ENCODE data around the gene ADAMTSL5.
A peak's percentile ranks its signal among the peaks of the same experiment; 100 is the strongest.
"Not testable (repeated sequence)": the region's sequence is repeated elsewhere in the genome, so short reads cannot be mapped to it uniquely, and the experiment has no call there.

The ADAMTSL5 gene, protein sequence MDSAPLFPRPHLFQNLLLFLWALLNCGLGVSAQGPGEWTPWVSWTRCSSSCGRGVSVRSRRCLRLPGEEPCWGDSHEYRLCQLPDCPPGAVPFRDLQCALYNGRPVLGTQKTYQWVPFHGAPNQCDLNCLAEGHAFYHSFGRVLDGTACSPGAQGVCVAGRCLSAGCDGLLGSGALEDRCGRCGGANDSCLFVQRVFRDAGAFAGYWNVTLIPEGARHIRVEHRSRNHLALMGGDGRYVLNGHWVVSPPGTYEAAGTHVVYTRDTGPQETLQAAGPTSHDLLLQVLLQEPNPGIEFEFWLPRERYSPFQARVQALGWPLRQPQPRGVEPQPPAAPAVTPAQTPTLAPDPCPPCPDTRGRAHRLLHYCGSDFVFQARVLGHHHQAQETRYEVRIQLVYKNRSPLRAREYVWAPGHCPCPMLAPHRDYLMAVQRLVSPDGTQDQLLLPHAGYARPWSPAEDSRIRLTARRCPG

DNA sequence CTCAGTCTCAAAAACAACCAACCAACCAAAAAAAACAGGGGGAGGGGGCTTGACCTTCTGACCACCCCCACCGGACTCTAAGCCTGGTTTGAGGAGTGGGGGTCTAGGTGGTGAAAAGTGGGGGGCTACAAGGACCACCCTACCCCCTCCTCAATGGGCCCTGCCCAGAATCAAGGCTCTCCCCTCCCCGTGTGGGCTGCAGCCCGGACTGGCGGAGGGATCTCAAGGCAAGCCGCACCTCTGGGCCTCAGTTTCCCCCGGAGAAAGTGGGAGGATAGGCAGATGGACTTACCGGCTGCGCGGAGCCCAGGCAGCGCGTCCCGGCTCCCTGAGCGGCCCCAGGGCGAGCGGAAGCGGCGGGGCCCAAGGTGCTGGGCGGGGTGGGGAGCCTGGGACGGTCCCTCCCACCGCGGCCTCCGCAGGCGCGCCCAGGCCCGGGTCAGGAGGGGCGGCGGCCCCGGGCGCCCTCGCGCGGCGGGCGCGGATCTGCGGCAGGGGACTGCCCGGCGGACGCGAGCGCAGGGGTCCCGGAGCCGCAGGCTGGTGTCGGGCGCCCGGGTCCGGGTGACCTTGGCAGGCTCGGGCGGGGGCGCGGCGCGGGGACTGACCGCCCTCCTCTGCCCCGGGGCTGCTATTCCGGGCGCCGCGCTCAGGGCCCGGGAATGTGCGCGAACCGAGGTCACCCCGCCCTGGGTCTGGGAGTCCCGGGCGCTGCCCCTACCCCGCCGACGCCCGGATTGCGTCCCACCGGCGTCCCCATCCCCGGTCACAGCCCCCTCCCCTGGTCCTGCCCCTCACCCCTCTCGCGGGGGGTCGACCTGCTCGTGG lies at the start of gene ADAMTSL5:
ADAMTSL5 (minus strand) TSS at position 349 of the 828 bp plus-strand sequence. CDS start 2,076 bp downstream, outside the sequence.
- peak; percentile 76 for DNase-seq

GRCh38 chr19:1561236-1561842 lies 48.5 kb upstream of the ADAMTSL5 start:
- DNase-seq, result no peak

- DNase-seq, result no peak
These were observed 47.6 kb upstream of the ADAMTSL5 start for GRCh38 chr19:1560286-1560882.

- DNase-seq, result no peak
These were observed 45.7 kb upstream of the ADAMTSL5 start for GRCh38 chr19:1558552-1558951.

DNA sequence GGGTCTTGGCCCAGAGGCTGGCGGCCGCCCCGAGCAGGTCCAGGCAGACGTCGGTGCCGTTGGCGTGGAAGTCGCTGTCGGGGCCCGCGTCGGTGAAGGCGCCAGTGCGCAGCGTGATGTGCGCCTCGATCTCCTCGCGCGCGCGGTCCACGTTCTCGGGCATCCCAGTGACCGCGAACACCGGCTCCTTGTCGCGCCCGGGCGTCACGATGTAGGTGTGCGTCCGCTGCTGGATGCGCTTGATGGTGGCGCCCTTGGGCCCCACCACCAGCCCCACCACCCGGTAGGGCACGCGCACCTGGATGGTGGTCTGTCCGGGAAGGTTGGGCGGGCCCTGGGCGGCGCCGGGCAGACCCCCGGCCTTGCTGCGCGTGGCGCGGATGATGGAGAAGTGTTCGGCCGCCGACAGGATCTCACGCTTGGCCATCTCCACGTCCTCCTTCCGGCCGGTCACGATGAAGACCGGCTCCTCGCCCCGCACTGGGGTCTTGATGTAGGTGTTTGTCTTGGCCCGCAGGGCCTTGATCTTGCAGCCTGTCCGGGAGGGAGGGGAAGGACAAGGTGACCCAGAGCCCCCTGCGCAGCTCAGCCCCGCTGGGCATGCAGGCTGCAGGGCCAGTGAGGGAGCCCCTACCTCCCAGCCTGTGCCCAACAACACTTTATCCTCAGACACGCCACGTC lies 43.7 kb upstream of the ADAMTSL5 start:
- no peak for DNase-seq

GRCh38 chr19:1555487-1556389 lies 42.9 kb upstream of the ADAMTSL5 start:
- DNase-seq, result no peak

- no peak for DNase-seq
These were observed 42.1 kb upstream of the ADAMTSL5 start for GRCh38 chr19:1554968-1555367.

DNA sequence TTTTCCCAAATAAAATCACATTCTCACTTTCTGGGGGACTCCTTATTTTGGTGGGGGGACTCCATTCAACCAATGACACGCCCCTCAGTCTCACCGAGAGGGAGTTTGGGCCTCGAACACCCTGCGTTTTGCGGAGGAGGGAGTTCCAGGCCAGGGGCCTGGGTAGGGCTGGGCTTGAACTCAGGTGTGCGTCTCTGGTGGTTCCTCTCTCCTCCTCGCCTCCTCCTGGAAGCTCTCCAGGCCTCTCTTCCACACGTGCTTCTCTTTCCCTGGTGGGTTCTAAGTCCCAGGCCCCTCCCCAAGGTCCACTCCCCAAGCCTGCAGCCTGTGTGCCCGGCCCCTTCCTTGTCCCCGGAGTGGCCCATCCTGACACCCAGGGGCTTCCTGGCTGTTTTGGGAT lies 40.6 kb upstream of the ADAMTSL5 start:
- no peak for DNase-seq

DNA sequence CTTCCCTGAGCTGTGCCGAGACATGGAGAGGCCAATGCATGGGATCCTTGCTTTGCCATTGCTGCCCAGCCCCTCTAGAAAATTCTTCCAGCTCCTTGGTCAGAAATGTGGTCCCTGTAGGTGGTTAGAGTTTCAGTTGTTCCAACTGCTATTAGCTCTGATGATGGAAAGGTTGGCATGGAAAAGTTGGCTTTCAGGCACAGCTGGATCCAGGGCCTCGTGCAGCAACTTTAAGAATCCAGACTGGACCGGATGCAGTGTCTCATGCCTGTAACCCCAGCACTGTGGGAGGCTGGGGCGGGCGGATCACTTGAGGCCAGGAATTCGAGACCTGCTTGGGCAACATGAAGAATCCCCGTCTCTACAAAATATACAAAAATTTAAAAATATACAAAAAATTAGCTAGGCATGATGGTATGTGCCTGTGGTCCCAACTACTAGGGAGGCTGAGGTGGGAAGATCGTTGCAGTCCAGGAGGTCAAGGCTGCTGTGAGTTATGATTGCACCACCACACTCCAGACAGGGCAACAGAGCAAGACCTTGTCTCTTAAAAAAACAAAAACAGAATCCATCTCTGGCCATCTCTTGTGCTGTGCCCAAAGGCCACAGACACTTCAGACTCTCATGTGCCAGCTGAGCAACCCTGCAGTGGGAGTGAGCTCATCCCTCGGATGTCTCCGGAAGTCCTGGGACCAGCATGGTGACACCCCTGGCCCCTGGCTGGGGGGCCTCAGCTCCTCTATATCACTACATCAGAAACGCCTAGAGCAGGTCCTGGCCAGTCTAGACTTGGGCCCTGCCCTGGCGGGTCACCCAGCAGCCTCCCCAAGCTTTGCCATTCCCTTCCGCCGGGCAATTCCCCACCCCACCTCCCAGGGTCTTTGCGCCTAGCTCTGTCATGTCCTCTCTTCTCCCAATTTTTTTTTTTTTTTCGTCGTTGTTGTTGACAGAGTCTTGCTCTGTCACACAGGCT lies 38.5 kb upstream of the ADAMTSL5 start:
- no peak for DNase-seq

DNA sequence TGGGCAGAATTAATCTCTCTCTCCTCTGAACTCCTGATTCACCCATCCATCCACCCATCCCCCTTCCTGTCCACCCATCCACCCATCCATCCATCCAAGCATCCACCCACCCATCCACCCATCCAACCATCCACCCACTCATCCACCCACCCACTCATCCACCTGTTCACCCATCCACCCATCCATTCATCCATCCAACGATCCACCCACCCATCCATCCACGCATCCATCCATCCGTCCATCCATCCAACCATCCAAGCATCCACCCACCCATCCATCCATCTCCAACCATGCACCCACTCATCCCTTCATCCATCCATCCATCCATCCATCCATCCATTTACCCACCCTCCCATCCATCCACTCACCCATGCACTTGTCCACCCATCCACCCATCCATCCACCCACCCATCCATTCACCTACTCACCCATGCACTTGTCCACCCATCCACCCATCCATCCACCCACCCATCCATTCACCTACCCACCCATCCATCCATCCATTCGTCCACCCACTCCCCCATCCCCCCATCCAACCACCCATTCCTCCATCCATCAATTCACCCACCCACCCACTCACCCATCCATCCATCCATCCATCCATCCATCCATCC lies 36.6 kb upstream of the ADAMTSL5 start:
- no peak for DNase-seq

DNA sequence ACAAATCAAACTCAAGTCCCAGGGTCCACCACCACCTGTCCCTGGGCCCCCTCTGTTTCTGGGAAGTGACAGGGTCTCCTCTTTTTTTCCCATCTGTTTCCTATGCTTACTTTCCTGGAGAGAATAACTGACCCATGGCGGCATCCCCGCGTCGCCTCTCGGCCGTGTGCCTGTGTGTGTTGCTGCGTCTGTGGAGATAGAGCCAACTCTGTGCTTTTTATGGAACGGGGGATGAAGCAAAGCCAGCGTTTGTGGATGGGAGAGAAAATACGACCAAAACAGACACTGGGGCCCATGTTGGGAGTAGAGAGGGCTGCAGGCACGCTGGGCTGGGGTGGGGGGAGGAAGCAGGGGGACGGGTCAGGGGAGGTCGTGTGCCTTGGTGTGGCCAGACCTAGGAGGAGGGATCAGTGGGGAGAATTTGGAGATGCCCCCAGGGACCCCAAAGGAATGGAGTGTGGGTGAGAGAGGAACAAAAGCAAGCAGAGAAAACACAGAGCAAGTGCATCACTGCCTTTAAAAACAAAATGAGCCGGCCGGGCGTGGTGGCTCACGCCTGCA lies 27.6 kb upstream of the ADAMTSL5 start:
- DNase-seq, result no peak

GRCh38 chr19:1539749-1540148 lies 26.9 kb upstream of the ADAMTSL5 start:
- not testable (repeated sequence) for DNase-seq

DNA sequence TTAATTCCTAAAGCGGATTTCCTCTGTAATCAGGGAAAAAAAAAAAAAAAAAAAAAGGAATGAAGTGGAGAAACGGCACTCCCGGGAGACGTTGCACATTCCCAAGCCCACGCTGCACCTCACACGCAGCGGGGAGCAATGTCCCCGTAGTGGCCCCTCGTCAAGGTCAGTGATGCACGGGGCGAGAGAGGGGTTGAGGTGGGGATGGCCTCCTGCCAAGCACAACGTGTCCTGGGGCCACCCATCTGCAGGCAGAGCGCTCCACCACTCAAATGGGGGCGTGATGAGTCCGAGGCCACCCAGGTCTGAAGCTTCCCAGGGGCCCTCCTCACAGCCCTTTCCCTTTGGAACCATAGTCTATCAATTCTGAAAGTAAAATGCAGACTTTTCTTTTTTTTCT lies 26.2 kb upstream of the ADAMTSL5 start:
- no peak for DNase-seq

GRCh38 chr19:1535699-1536098 lies 22.9 kb upstream of the ADAMTSL5 start:
- DNase-seq, result not testable (repeated sequence)

DNA sequence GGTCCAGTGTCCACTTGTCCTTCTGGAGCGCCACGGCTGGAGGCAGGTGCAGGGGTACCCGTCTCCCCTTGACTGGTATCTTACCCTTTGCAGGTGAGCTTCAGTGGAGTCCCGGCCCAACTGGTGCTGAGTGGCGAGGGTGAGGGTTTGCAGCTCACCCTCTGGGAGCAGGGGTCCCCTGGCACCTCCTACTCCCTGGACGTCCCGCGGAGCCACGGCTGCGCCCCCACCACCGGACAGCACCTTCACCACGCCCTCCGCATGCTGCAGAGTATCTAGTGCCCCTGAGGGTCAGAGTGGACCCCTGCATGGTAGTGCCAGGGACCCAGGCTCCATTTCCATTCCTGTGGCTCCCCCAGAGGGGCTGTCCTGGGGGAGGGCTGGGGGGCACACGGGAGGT lies 22.2 kb upstream of the ADAMTSL5 start:
- DNase-seq, result no peak

DNA sequence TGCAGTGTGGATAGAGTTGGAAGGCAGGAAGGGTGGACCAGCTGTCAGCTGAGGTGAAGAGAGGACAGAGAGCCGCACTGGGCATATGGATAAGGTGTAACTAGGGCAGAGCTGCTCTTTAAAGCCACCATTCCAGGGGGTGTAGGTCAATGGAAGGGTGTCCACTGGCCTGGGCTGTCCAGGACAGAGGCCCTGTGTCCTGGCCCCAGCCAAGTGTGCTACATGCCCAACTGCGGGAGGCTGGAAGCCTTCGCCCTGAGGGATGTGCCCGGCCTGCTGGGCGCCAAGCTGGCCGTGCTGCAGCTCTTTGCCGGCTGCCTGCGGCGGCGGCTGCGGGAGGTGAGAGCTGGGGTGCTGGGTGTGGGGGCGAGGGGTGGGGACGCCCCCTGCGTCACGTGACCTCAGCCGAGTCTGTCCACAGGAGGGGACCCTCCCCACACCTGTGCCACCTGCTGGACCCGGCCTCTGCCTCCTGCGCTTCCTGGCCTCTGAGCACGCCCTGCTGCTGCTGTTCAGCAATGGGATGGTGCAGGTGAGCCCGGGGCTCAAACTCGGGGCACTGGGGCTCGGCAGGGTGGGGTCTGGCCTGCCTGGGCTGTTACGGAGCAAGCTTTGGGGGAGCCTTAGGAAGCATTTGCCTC lies 20.8 kb upstream of the ADAMTSL5 start:
- no peak for DNase-seq

GRCh38 chr19:1532003-1532402 lies 19.2 kb upstream of the ADAMTSL5 start:
- DNase-seq, result no peak

DNA sequence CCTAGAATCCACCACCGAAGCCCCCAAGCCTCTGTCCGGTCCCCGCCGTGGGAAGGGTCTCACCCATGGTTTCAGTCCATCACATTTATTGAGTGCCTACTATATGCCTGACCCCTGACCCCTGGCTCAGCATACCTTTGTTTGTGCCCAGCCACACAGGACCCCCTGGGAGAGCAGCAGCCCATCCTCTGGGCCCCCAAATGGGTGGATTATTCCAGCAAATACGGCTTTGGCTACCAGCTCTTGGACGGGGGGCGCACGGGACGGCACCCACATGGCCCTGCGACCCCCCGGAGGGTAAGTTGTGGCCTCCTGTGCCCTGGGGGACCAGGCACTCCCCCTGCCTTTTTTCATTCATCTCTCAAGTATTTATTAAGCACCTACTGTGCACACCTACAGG lies 18.8 kb upstream of the ADAMTSL5 start:
- no peak for DNase-seq

DNA sequence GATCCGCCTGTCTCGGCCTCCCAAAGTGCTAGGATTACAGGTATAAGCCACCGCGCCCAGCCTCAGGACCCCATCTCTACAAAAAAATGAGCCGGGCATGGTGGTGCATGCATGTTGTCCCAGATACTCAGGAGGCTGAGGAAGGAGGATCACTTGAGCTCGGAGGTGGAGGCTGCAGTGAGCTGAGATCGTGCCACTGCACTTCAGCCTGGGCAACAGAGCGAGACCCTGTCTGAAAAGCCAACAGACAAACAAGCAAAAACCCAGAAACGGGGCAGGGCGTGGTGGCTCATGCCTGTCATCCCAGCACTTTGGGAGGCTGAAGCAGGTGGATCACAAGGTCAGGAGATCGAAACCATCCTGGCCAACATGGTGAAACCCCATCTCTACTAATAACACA lies 18.0 kb upstream of the ADAMTSL5 start:
- not testable (repeated sequence) for DNase-seq
